ENCODE measurements around the gene RBM7.

The RBM7 gene

DNA sequence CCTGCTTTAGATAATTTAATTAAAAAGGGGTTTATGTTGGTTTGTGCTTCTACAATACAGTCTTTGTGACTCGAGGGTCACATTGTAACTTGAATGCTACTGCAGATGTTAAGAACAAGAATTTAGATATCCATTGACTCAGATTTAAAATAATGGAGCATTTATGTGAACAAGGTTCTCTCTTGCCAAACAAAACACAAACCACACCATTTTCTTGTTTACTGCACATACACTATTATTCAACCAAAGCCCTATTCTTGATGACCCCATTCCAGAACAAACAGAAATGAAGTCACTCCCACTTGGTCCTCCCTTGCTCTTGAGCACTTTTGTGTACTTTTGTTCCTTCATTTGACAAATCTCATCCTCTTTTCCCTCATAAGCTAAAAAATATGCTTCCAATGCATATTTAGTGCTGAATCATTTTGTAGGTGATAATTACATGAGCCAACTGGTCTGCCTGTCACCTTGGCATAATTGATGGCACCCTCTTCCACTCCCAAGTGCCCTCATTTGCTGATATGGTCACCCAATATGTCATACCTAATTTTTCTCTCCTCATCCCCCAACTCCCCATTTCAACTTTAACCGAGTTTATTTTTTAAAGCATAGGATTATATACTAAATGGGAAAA, 3.0 kb upstream of the RBM7 start:
- DNase-seq: no peak

DNA sequence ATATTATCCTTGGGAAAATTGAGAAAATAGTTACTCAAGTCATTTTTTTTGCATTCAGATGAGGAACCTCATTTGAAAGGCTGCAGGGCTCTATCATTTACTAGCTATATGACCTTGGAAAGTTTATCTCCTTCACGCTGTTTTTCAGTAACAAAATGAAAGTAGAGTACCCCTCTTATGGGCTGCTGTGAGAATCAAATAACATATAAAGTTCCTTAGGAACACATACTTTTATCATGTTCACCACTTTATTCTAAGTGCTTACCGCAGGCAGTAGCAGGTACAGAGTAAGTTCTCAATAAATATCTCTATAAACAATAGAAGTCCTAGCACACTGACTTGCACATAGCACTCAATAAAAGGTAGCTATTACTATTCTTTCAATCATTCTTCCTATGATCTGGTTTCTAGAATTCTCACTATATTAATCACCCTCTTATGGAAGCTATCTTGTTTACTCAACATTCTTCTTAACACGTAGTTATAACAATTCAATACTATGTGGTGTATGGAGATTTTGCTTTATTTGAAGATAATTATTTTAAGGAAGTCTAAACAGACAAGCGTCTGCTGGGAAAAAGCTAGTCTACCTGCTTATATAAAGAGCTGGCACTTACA, 2.1 kb upstream of the RBM7 start:
- no peak for DNase-seq

DNA sequence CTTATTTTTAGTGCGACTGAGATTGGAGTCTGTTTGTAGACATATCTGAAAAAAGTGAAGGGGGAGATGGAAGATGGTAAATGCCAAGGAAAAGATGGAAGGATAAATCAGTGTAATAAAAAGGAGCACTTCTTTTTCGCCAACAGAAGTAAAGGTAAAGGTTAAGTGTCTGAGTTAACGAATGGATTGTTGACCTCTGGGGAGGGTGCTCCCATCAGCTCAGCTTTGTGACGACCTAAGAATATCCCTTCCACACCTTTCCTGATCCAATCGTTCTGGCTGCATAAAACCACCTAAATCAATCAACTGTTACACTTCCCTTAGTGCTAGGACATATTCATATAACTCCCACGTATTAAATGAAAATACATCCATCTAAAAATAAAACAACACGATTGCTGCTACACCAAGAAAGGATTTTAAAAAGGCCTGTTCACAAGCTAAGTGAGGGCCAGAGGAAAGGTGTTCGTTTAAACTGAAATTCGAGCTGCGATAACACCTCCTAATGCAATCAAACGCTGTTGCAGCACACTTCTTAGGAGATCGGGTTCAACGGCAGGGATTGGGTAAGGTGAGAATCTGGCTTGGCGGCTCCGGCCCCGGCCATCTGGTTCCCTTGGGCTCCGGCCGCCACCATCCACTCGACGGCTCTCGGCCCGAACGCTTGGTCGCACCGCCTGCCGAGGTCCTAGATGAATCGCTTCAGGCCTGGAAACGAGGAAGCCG, 813 bp upstream of the RBM7 start:
- no peak for DNase-seq

DNA sequence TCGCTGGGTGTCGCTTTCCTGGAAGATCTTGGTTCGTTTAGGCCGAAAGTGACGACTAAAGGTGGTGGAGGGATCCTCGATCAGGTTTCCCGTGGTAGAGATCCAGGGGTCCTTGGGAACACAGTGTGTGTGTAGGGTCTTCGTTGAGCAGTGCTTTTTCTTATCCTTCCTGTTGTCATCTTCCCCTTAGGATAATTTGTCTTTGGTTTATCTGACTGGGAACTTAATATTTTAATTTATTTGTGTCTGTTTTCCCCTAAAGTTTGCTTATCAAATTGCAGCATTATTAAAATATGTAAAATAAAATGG, 403 bp downstream of the RBM7 start:
- no peak for DNase-seq

DNA sequence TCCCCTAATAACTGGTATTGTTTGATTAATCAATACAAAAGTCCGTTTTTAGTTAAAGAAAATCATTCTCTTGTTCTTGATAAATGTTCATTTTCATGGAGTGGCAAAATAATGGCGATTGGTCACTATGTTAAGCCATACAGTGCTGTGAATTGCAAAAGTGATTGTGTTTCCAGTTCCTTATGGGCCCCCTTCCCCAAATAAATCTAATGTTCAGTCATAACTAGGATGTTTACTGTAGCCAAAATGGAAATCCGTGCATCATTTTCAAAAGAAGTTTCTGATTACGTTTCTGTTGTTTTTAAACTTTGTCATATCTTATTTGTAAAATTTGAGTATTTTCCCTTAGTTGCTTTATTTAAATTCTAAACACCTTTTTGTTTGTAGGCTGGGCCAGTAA, 845 bp downstream of the RBM7 start:
- DNase-seq: no peak

DNA sequence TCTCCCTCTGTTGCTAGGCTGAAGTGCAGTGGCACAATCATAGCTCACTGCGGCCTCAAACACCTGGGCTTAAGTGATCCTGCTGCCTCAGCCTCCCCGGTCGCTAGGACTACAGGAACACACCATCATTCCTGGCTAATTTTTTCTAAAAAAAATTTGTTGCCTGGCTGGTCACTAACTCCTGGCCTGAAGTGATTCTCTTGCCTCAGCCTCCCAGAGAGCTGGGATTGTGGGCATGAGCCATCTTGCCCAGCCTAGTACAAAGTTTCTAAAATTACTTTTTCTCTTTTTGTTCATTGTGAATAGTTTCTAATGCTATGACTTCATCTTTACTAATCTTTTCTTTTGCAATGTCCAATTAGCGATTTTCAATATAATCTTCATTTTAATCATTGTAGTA, 12.5 kb downstream of the RBM7 start:
- no peak for DNase-seq

DNA sequence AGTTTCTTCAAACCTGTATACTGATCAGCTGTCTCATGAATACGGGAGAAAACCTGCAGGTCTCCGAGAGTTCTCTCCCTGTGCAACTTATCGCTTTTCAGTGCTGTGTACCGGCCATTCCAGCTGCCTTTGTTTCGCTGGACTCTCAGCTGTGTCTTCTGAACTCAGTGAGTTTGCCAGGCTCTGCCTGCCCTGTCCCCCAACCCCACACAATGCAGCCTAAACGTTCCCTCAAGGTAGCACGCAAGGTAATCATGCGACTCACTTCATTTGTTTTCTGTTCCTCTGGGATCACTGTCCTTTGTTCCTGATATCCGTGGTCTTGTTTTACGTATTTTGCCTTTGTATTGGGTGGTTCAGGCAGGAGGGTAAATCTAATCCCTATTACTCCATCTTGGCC, 13.5 kb downstream of the RBM7 start:
- DNase-seq: no peak

DNA sequence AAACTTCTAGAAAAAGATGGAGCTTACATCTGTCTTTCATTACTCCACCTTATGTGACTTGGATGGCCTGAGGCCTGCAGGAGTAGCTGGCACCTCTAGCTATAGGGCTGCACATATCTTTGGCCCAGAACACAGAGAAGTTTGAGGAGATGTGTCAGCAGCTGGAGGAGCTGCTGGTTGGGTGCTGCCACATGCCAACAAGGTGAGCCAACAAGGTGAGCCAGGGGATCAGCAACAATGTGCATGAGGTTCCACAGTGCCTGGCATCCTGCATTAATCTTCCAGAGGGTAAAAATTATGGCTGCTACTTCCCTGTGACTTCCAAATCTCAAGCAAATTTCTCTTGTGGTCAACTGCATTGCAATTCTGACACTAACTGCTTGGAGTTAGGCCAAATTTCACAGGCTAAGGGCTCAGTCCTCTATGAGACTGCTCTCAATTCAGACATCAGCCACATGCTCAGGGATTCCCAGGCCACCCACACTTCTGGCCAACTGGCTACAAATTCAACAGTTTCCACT, 16.0 kb downstream of the RBM7 start:
- DNase-seq: no peak

DNA sequence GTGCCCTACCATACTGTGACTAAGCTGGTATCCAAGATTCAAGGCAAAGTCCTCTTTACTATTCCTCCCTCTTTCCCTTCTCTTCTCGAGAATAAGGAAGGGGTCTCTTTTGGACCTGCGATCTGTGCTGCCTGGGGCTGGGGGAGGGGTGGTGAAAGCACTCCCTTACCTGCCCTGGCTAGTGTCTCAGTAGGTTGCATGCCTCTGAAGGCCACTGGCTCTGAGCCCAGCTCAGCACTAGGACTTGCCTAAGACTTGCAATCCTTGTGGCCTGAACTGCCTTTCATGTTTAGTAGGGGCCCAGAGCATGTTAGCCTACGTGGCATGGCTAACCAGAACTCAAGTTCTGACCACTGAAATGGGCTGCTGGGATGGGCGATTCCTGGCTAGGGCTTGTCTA, 25.8 kb downstream of the RBM7 start:
- no peak for DNase-seq

DNA sequence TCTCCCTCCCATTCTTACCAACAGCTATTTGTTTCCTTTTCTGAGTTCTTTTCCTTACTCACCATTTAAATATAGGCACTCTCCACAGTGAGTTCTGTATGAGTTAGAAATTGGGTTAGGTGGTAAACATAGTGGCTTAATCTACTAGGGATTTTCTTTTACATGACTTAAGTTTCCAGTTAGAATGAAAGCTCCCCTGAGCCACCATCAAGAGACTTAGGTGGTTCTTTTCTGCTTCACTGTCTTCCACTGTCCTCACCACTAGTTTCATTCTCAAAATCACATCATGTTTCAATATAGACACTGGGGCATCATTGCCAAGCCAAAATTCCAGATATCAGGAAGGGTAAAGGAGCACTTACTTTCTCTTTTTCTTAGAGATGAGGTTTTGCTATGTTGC, 29.8 kb downstream of the RBM7 start:
- DNase-seq: no peak

DNA sequence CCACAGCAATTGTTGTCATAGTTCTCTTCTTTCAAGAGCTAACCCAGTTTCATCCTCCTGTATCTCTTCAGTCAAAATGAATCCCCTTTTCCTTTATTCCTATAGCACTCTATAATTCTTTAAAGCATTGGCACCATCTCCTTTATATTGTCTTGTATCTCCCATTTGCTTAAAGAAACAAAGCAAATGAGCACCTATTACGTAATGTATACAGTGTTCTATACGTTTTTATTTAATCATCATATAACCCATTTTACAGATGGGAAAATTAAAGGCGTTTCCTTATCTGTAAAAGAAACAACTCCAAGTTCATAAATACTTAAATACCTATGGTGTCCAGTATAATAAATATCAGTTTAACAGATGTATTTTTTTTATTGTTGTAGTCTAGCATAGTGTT, 32.4 kb downstream of the RBM7 start:
- no peak for DNase-seq

DNA sequence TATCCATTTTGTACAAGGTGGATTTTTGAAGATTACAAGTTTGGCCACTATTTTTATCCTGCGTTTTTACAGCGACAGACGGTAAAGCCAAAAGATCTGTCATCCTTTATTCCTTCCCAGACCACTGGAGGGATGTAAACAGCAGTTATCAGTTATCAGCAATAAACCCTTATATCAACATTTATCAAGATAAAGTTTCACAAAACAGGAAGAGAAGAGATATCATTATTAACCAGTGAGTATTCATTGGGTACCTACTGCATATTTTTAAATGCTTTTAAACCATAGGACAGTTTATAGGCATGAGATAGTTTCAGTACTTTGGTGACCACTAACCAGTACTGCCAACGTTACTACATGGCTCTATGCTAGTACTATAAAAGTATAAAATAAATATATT, 32.9 kb downstream of the RBM7 start:
- DNase-seq: no peak

DNA sequence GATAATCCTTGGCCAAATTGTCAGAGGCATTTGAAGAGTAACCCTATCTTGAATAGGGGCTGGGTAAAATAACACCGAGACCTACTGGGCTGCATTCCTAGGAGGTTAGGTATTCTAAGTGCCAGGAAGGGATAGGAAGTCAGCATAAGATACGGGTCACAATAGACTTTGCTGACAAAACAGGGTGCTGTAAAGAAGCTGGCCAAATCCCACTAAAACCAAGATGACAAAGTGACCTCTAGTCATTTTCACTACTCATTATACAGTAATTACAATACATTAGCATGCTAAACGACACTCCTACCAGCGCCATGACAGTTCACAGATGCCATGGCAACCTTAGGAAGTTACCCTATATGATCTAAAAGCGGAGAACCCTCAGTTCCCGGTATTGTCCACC, 37.8 kb downstream of the RBM7 start:
- no peak for DNase-seq

DNA sequence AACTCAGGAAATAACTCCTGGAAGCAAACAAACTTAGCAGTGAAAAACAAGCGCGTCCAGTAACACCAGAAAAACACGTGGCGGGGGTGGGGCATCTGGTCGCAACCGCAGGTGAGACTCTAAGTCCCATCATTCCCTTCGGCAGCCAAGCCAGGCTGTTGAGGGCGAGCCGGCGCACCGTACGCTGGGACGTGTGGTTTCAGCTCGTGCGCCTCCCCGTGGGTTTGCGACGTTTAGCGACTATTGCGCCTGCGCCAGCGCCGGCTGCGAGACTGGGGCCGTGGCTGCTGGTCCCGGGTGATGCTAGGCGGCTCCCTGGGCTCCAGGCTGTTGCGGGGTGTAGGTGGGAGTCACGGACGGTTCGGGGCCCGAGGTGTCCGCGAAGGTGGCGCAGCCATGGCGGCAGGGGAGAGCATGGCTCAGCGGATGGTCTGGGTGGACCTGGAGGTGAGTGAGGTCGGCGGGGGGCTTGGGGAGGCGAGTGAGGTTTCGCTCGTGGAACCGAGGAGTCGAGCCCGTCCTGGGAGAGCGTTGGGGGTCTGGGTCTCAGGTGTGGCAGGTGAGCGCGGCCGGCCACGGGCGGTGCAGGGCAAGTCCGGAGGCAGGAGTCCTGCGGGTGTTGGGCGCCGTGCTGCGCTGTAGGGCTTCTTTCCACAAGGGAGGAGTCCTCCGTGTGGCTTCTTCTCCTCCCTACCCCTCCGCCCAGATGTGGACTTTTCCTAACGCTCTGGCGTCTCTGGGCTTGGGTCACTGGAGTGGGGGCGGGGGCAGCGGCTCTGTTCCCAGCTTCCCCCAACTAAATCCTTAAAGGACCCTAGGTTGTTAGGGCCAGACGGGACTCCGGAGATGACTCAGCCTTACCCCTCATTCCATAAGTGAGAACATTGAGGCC, 39.0 kb downstream of the RBM7 start, which contains the start of gene REXO2:
Gene REXO2, plus strand, starts transcription at position 239 of the 892 bp plus-strand sequence. Its CDS starts 62 bp downstream, at position 301.
- peak; percentile 95 for DNase-seq

DNA sequence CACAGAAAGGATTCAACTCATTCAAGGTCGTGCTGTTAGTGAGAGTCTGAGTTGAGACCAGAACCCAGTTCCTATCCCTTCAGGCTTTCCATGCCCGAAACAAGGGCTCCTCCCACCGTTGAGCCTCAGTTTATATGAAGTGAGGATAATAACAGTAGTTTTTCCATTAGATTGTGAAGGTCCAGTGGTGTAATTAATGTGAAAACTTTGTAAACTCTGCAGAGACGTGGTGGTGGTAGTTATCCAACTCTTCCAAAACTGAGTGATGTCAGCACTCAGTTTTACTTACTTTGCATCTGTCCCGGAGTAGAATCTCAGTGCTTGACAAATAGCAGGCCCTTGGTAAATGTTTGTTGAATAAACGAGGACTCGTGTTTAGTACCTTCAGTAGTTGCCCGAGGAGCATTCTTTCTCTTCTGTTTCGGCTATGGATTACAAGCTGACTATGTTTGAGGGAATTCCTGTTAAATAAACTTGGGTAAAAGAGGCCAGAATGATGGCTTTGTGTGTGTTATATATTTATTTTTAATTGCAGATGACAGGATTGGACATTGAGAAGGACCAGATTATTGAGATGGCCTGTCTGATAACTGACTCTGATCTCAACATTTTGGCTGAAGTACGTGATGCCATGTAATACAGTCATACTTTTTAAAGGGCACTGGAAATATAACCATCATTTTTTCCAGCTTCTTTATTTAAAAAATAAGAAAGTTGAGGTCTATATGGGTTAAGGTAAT, 39.8 kb downstream of the RBM7 start:
- no peak for DNase-seq

DNA sequence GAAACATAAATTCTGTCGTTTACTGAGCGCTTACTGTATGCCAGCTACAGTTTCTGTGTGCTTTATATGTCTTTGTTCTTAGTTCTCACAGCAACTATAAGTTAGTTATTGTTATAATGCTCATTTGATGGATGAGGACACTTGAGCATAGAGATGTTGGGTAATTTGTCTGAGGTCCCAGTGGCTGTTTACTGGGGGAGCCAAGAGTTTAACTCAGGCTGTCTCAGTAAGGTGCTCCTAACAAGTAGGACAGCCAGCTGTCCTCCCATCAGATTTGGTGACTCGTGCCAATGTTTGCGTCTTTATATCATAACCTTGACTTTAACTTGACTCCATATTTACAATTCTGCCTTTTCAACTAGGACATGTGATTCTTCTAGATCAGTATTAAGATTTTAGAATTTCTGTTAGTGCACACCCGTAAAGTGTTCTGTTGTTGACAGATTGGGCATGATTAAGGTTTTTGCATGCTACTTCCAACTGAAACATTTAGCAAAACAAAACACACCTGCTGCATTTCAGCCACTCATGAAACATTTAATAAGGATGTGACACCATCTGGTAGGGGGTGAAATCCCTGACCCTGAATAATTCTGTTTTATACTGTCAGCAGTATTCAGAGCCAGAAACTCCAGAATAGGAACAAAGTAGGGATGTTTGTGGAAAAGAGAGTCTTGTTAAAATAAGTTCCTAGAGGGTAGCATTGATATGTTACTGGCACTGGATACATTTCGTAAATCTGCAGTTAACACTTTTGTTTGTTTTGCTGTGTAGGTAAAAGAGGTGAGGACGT, 40.7 kb downstream of the RBM7 start:
- no peak for DNase-seq

DNA sequence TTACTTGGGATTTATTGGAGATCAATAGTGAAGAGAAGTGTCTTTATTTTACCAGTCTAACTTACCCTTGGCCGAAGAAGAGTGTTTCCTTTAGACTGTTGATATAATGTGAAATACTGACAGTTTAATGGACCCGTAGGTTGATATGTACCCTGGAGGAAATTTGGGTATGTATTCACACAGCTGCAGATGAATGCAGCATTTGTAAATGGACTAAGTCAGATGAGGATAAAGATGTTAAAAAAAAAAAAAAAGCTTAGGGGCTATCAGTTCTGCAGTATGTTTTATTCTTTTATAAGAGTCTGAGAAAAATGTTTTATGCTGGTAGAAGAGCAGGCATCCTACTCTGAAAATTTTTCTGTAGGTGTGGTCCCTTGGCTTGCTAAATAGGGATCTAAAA, 41.5 kb downstream of the RBM7 start:
- no peak for DNase-seq

DNA sequence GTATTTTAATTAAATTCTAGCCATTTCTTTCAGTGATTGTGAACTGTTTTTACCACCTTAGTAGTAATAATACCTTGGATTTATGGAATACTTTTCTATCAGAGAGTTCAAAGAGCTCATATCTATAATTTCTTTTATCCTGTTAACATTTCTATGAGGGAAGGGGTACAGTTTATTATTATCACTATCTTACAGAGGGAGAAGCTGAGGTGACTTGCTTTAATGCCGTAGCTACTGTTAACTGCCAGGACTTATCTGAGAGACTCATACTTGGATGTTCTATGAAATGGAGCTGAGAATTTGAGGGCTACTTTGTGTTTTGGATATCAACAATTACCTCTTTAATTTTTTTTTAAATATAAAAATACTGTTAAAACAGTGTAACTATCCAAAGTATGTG, 42.1 kb downstream of the RBM7 start:
- DNase-seq: no peak

DNA sequence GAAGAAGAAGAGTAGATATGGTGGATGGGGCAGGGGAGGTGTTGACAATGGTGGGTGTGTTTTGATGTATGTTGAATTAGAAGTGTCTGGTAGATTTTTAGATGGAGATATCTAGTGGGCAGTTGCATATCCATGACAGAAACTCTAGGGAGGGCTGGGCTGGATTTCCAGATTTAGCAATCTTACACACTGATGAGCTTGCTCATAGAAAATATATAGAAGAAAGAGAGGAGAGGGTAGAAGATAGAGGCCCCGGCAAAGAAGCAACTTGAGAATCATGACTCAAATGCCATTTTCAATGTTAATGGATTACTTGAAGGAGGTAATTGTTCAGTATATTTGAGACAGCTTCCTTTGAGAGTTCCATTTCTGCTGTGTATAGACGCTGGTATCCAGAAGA, 47.0 kb downstream of the RBM7 start:
- no peak for DNase-seq

DNA sequence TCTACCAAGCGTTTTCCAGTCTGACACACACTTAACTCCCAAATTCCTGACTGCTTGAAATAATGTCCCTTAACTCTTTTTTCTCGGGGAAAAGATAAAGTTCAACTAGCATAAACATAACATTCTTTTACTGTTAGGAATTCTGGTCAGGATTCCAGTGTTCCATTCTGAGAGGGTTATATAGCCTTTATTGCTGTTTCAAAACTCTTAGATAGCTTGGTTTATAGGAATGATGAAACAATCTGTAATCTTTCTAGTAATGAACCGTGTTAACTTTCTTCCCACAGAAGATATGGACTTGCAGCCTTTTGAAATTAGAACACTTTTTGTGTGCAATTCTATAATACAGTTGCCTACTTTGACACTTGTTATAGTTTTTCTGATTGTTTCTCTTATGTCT, 47.4 kb downstream of the RBM7 start:
- DNase-seq: no peak

DNA sequence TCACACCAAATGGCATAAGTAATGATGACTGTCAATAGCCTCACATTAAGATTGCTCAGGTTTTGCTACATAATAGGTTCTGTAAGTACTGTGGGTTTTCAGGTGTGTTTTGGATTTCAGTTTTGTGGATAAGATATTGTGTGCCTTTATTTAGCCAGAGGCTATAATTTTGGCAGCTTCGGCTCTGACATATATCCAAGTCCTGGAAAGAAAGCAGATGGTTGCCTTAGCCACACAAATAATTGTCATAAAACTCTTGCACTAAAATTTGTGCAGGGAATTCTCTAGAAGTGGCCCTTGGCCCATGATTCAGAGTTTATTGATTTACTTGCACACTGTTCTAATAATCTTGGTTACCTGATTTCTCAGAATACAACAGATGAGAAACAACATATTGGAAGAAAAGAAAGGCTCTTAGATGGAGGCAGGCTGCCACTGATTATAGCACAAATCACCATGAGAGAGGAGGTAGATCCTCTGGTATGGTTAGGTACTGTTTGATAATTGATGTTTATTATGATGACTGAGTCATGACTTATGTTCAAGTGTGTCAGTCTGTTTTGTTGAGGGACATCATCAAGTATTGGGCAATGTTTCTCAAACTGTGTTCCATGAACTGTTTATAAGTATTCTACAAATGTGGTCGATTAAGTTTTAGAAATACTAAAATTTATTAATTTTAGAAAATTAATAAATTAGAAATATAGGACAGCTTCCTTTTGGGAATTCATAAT, 48.5 kb downstream of the RBM7 start:
- DNase-seq: no peak

Data from CD4-positive, alpha-beta T cell treated with Interleukin-12 subunit alpha and Interleukin-12 subunit beta, for 1 hour (primary cell).